HepG2 (cell line): Measurements from ENCODE around the gene MAP3K3. TPM values are rescaled to one million over a fixed set of nuclear protein-coding genes. Genes with fewer than 3 reads are reported as not detected.

Experiments used
- ATF2 ChIP-seq: sonication (generic); formaldehyde crosslinking; IDR thresholded peaks from 2 replicates; pipeline ENCODE4 v1.4.0; 2020; ENCODE audit warnings: missing genetic modification reagents
- BRCA1 ChIP-seq: sonication (generic); formaldehyde crosslinking; IDR thresholded peaks from 2 replicates; pipeline ENCODE4 v1.4.0; 2020; ENCODE audit warnings: missing genetic modification reagents
- CEBPB ChIP-seq: IDR thresholded peaks from 2 replicates; pipeline ENCODE4 v1.6.1; 2011; ENCODE audit warnings: low read depth, low read length, improper control_type of control experiment, borderline replicate concordance
- CENPT ChIP-seq: sonication (generic); formaldehyde crosslinking; IDR thresholded peaks from 2 replicates; pipeline ENCODE4 v1.8.0; 2022; ENCODE audit warnings: low read depth, mild to moderate bottlenecking, moderate library complexity, missing genetic modification reagents
- FLYWCH1 ChIP-seq: sonication (generic); formaldehyde crosslinking; IDR thresholded peaks from 2 replicates; pipeline ENCODE4 v1.8.1; 2023; ENCODE audit warnings: mild to moderate bottlenecking, missing genetic modification reagents
- HNF4A ChIP-seq: sonication (generic); formaldehyde crosslinking; IDR thresholded peaks from 2 replicates; pipeline ENCODE4 v1.4.0; 2020; ENCODE audit warnings: missing genetic modification reagents
- KDM3A ChIP-seq: IDR thresholded peaks from 2 replicates; pipeline ENCODE4 v1.6.1; 2018; ENCODE audit warnings: low read depth, missing compliant biosample characterization
- MBNL3 ChIP-seq: fragments of 250-450 bp; sonication (Bioruptor Pico); conservative IDR thresholded peaks from 2 replicates; pipeline ENCODE4 v1.8.0; 2022; ENCODE audit warnings: mild to moderate bottlenecking, inconsistent platforms
- MXD4 ChIP-seq: IDR thresholded peaks from 2 replicates; pipeline ENCODE4 v1.6.1; 2016; ENCODE audit warnings: mild to moderate bottlenecking, missing biosample characterization, missing genetic modification reagents
- MXI1 ChIP-seq: IDR thresholded peaks from 3 replicates; pipeline ENCODE4 v1.6.1; 2012; ENCODE audit warnings: low read depth, low read length, inconsistent platforms, borderline replicate concordance
- NCOA2 ChIP-seq: sonication (generic); formaldehyde crosslinking; IDR thresholded peaks from 2 replicates; pipeline ENCODE4 v1.8.0; 2022; ENCODE audit warnings: inconsistent platforms
- REL ChIP-seq: sonication (generic); formaldehyde crosslinking; conservative IDR thresholded peaks from 2 replicates; pipeline ENCODE4 v1.8.0; 2022; ENCODE audit warnings: mild to moderate bottlenecking, missing genetic modification reagents, moderate library complexity
- SNRNP70 ChIP-seq: fragments of 200-400 bp; formaldehyde crosslinking; IDR thresholded peaks from 2 replicates; pipeline ENCODE4 v1.6.1; 2017; ENCODE audit warnings: mild to moderate bottlenecking, low read depth, low read length, moderate library complexity
- TCF7 ChIP-seq: sonication (generic); IDR thresholded peaks from 2 replicates; pipeline ENCODE4 v1.6.1; 2016; ENCODE audit warnings: antibody characterized with exemption, low read depth
- XBP1 ChIP-seq: sonication (generic); formaldehyde crosslinking; IDR thresholded peaks from 2 replicates; pipeline ENCODE4 v1.5.0; 2020; ENCODE audit warnings: missing genetic modification reagents
- ZFP36 ChIP-seq: fragments of 150-350 bp; IDR thresholded peaks from 2 replicates; pipeline ENCODE4 v1.6.1; 2018; ENCODE audit warnings: borderline replicate concordance, low read length, low read depth; ENCODE audit not compliant: partially characterized antibody
- ZNF17 ChIP-seq: sonication (generic); formaldehyde crosslinking; IDR thresholded peaks from 2 replicates; pipeline ENCODE4 v1.5.0; 2020; ENCODE audit warnings: mild to moderate bottlenecking, missing genetic modification reagents
- ZNF225 ChIP-seq: sonication (generic); formaldehyde crosslinking; IDR thresholded peaks from 2 replicates; pipeline ENCODE4 v1.4.0; 2020; ENCODE audit warnings: mild to moderate bottlenecking, missing genetic modification reagents
- ZNF253 ChIP-seq: sonication (generic); formaldehyde crosslinking; IDR thresholded peaks from 2 replicates; pipeline ENCODE4 v1.8.0; 2022; ENCODE audit warnings: mild to moderate bottlenecking, missing genetic modification reagents, borderline replicate concordance
- ZNF432 ChIP-seq: sonication (generic); formaldehyde crosslinking; IDR thresholded peaks from 2 replicates; pipeline ENCODE4 v1.5.0; 2020; ENCODE audit warnings: missing genetic modification reagents, mild to moderate bottlenecking, borderline replicate concordance
- ZNF576 ChIP-seq: sonication (generic); formaldehyde crosslinking; IDR thresholded peaks from 2 replicates; pipeline ENCODE4 v1.4.0; 2020; ENCODE audit warnings: mild to moderate bottlenecking, missing genetic modification reagents
- ZNF616 ChIP-seq: sonication (generic); formaldehyde crosslinking; IDR thresholded peaks from 2 replicates; pipeline ENCODE4 v1.5.0; 2020; ENCODE audit warnings: low read depth, mild to moderate bottlenecking, missing genetic modification reagents
- ZNF691 ChIP-seq: sonication (generic); formaldehyde crosslinking; IDR thresholded peaks from 2 replicates; pipeline ENCODE4 v1.4.0; 2020; ENCODE audit warnings: missing genetic modification reagents, low read depth, mild to moderate bottlenecking, borderline replicate concordance
- ZNF766 ChIP-seq: sonication (generic); formaldehyde crosslinking; IDR thresholded peaks from 2 replicates; pipeline ENCODE4 v1.5.0; 2020; ENCODE audit warnings: missing genetic modification reagents, borderline replicate concordance
- ZNF768 ChIP-seq: sonication (generic); formaldehyde crosslinking; IDR thresholded peaks from 2 replicates; pipeline ENCODE4 v1.4.0; 2020; ENCODE audit warnings: missing genetic modification reagents
- ZNF841 ChIP-seq: sonication (generic); formaldehyde crosslinking; IDR thresholded peaks from 2 replicates; pipeline ENCODE4 v1.8.1; 2023; ENCODE audit warnings: missing genetic modification reagents, borderline replicate concordance
- ZSCAN25 ChIP-seq: sonication (generic); formaldehyde crosslinking; IDR thresholded peaks from 2 replicates; pipeline ENCODE4 v1.8.0; 2022; ENCODE audit warnings: mild to moderate bottlenecking, missing genetic modification reagents
- polyA plus RNA-seq, 8 experiments: library from polyadenylated mRNA; depleted of rRNA in 3 of 8; stranded (reverse) in 7 of 8; unstranded in 1 of 8; fragments of >200 nt; fragmentation: Illumina TruSeq in 4 of 8; extraction: Trizol in 4 of 8; gene quantifications; 2 replicates each; pipeline versions ENCODE4 v1.2.1 to v1.2.3, GENCODE V29; 2011 to 2016; ENCODE audit warnings: low read depth in 4 of 8, missing spikeins in 1 of 8, mixed read lengths in 1 of 8; ENCODE audit not compliant: insufficient read depth in 1 of 8
- total RNA-seq, 5 experiments: library from RNA; depleted of rRNA; stranded (reverse); fragments of >200 nt; fragmentation: Illumina TruSeq; extraction: Trizol; gene quantifications; 2 replicates each; pipeline ENCODE4 v1.2.3, GENCODE V29; 2016; ENCODE audit warnings: low read depth in 1 of 5
- TF ChIP-seq, protein P1 (sequence below): IDR thresholded peaks from 2 replicates; pipeline ENCODE4 v1.6.1; 2016; ENCODE audit warnings: low read depth, control low read depth

Gene MAP3K3
- total and polyA plus RNA-seq, 2 of the 13 experiments (the other 11 are each of a cell fraction or from before 2014, with no cell fraction given): 17.7 to 21.8 TPM

- TF ChIP-seq HNF4A (CRISPR knock-in tag) (no peak), ZNF691 (no peak; the same call in none of the 2 replicates), MBNL3 (no peak), ZNF616 (CRISPR knock-in tag) (no peak), ZNF766 (peak; percentile 87), ZSCAN25 (CRISPR knock-in tag) (peak; percentile 79), SNRNP70 (no peak), TCF7 (no peak), NCOA2 (CRISPR knock-in tag) (peak; percentile 18; the same call in 1 of the 2 replicates), ZNF576 (CRISPR knock-in tag) (no peak), BRCA1 (CRISPR knock-in tag) (peak; percentile 46; the same call in 1 of the 2 replicates), KDM3A (CRISPR knock-in tag) (peak; percentile 79; the same call in 1 of the 2 replicates), CENPT (CRISPR knock-in tag) (no peak), REL (CRISPR knock-in tag) (no peak), FLYWCH1 (CRISPR knock-in tag) (no peak), ZNF17 (CRISPR knock-in tag) (no peak), ZNF841 (no peak), ATF2 (CRISPR knock-in tag) (no peak), ZFP36 (no peak), ZNF432 (no peak), ZNF225 (peak; percentile 95), ZNF253 (CRISPR knock-in tag) (peak; percentile 33; the same call in 1 of the 2 replicates), ZNF768 (CRISPR knock-in tag) (peak; percentile 77; the same call in 1 of the 2 replicates), XBP1 (CRISPR knock-in tag) (0 out of 2 replicates have a peak, but pooled peaks have one; percentile 34), CEBPB (peak; percentile 72), MXI1 (peak; percentile 40; the same call in 2 of the 3 replicates), MXD4 (CRISPR knock-in tag) (no peak; the same call in none of the 2 replicates)
- TF ChIP-seq, protein P1, sequence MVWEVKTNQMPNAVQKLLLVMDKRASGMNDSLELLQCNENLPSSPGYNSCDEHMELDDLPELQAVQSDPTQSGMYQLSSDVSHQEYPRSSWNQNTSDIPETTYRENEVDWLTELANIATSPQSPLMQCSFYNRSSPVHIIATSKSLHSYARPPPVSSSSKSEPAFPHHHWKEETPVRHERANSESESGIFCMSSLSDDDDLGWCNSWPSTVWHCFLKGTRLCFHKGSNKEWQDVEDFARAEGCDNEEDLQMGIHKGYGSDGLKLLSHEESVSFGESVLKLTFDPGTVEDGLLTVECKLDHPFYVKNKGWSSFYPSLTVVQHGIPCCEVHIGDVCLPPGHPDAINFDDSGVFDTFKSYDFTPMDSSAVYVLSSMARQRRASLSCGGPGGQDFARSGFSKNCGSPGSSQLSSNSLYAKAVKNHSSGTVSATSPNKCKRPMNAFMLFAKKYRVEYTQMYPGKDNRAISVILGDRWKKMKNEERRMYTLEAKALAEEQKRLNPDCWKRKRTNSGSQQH: peak; percentile 49
These were observed at the start of gene MAP3K3 (continued) for GRCh38 chr17:63621684-63622573.
